ENCODE data around the gene KRT13. TPM values are rescaled to one million over a fixed set of nuclear protein-coding genes. Genes with fewer than 3 reads are reported as not detected.

Gene KRT13
- total and polyA plus RNA-seq, 2 donors (not counting 3 experiments of a cell fraction or from before 2014, with no cell fraction given): not detected

DNA sequence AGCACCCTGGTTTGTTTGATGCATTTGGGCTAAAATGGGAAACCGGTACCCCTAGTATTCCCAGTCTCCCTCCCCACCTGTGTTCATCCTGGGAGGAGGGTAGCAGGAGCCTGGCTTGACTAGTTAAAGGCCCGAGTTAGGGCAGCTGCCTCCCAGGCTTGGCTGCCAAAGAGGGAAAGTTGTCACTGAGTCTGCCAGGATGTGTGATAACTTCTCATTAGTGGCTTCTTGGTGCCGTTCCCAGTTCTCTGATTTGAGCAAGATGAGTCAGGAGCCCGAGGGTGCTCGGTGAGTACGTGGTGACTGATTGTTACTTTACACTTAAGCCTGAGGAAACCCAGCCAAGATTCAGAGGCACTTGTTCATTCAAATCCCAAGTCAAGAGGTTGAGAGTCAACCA is 40.7 kb downstream of the KRT13 start:
- no TSS peak for BruUV-seq (replicated peaks)
- POLR2A ChIA-PET: no interaction called here

DNA sequence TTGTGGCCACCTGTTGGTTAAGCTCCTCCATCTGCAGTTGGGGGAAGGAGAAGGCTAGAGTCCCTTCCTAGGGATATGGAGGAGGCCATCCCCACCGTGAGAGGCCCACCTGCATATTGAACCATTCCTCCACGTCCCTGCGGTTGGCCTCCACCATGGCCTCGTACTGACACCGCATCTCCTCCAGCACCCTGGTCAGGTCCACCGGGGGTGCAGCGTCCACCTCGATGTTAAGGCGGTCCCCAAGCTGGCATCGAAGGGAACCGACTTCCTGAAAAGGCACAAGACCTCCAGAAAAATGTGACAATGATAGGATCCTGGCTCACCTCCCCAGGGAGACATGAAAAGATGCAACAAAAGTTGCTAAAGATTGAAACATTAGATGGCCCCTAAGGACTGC is 41.2 kb downstream of the KRT13 start:
- Histone ChIP-seq H2AFZ (ENCODE audit: low read depth, low read length) (no peak overlapping the region), H3K4me2 (ENCODE audit: insufficient read depth, low read length) (no peak overlapping the region), H3K4me3 (replicated peaks in 1 of 3; ENCODE audit: insufficient read depth in 1 of 3, low read depth in 1 of 3, low read length in 3 of 3) (no peak overlapping the region), H4K20me1 (replicated peaks; ENCODE audit: control insufficient read depth, extremely low read depth, insufficient read depth, low read length) (no peaks in the 10 kb centered on the region), H3K27ac (ENCODE audit: insufficient read depth, low read depth, low read length) (no peak overlapping the region), H3K9me1 (replicated peaks; ENCODE audit: control insufficient read depth, extremely low read depth, insufficient read depth, low read length) (no peaks in the 10 kb centered on the region), H3K36me3 (ENCODE audit: control insufficient read depth in 2 of 2, extremely low read depth in 1 of 2, insufficient read depth in 2 of 2, low read length in 2 of 2) (no peaks in the 10 kb centered on the region), H3K9ac (replicated peaks; ENCODE audit: extremely low read depth, insufficient read depth, low read length) (no peak overlapping the region), H3K4me1 (ENCODE audit: control insufficient read depth, extremely low read depth, insufficient read depth, low read length) (no peaks in the 10 kb centered on the region), H3K79me2 (ENCODE audit: control insufficient read depth, insufficient read depth, low read length) (no peaks in the 10 kb centered on the region), H3K9me3 (replicated peaks; ENCODE audit: control insufficient read depth, insufficient read depth, low read length) (no peaks in the 10 kb centered on the region), H3K27me3 (ENCODE audit: control insufficient read depth in 2 of 2, insufficient read depth in 2 of 2, low read length in 2 of 2) (peaks cover 2 to 9% of the 10 kb centered on the region in 2 experiments)
- CTCF ChIA-PET: interaction anchor here (1.0 kb wide), 1 partner anchor 85 kb away, joined by 4 read pairs; no protein-coding TSS in a partner anchor
- POLR2A ChIA-PET: no interaction called here
- TF ChIP-seq GATA2 (IDR thresholded peaks at IDR 0.05; ENCODE audit: insufficient read depth, insufficient read length, low read depth, low read length): no peak
- DNase-seq (ENCODE audit: low read depth, low spot score) (no peak), FAIRE-seq (no peak)
- BruUV-seq (replicated peaks): no TSS peak
- dilution Hi-C loops (cut with MboI; ENCODE audit: extremely low pct_ligation_motif_present, low sequenced_read_pairs) (no loop called here), intact Hi-C loops (cut with micrococcal nuclease) (no loop called here)

More for the DNA sequence above, 40.7 kb downstream of the KRT13 start:
- DNase-seq (ENCODE audit: low read depth, low spot score) (peak; percentile 32), FAIRE-seq (no peak)
- intact Hi-C loops (cut with micrococcal nuclease) (no loop called here), dilution Hi-C loops (cut with MboI; ENCODE audit: extremely low pct_ligation_motif_present, low sequenced_read_pairs) (no loop called here)
- no peaks in the 10 kb centered on the region for H3K4me1 ChIP-seq (ENCODE audit: control insufficient read depth, extremely low read depth, insufficient read depth, low read length)
- no peak overlapping the region for H3K4me3 ChIP-seq (replicated peaks in 1 of 3; ENCODE audit: insufficient read depth in 1 of 3, low read depth in 1 of 3, low read length in 3 of 3)
- no peak overlapping the region for H2AFZ ChIP-seq (ENCODE audit: low read depth, low read length)
- H3K27me3 ChIP-seq (ENCODE audit: control insufficient read depth in 2 of 2, insufficient read depth in 2 of 2, low read length in 2 of 2): peaks cover 2 to 9% of the 10 kb centered on the region in 2 experiments
- no peaks in the 10 kb centered on the region for H4K20me1 ChIP-seq (replicated peaks; ENCODE audit: control insufficient read depth, extremely low read depth, insufficient read depth, low read length)
- H3K4me2 ChIP-seq (ENCODE audit: insufficient read depth, low read length): no peak overlapping the region
- no peaks in the 10 kb centered on the region for H3K9me3 ChIP-seq (replicated peaks; ENCODE audit: control insufficient read depth, insufficient read depth, low read length)
- TF ChIP-seq, protein P1, sequence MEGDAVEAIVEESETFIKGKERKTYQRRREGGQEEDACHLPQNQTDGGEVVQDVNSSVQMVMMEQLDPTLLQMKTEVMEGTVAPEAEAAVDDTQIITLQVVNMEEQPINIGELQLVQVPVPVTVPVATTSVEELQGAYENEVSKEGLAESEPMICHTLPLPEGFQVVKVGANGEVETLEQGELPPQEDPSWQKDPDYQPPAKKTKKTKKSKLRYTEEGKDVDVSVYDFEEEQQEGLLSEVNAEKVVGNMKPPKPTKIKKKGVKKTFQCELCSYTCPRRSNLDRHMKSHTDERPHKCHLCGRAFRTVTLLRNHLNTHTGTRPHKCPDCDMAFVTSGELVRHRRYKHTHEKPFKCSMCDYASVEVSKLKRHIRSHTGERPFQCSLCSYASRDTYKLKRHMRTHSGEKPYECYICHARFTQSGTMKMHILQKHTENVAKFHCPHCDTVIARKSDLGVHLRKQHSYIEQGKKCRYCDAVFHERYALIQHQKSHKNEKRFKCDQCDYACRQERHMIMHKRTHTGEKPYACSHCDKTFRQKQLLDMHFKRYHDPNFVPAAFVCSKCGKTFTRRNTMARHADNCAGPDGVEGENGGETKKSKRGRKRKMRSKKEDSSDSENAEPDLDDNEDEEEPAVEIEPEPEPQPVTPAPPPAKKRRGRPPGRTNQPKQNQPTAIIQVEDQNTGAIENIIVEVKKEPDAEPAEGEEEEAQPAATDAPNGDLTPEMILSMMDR (IDR thresholded peaks at IDR 0.05; ENCODE audit: extremely low read depth in 1 of 2, insufficient read depth in 1 of 2, low read depth in 1 of 2, low read length in 2 of 2): no peak
- peak; percentile 41 for TF ChIP-seq FOS (IDR thresholded peaks at IDR 0.05; ENCODE audit: borderline replicate concordance, insufficient read depth, low read length)
- CTCF ChIA-PET: no interaction called here
- no peak overlapping the region for H3K27ac ChIP-seq (ENCODE audit: insufficient read depth, low read depth, low read length)
- no peaks in the 10 kb centered on the region for H3K9me1 ChIP-seq (replicated peaks; ENCODE audit: control insufficient read depth, extremely low read depth, insufficient read depth, low read length)
- H3K79me2 ChIP-seq (ENCODE audit: control insufficient read depth, insufficient read depth, low read length): no peaks in the 10 kb centered on the region
- H3K36me3 ChIP-seq (ENCODE audit: control insufficient read depth in 2 of 2, extremely low read depth in 1 of 2, insufficient read depth in 2 of 2, low read length in 2 of 2): no peaks in the 10 kb centered on the region
- no peak overlapping the region for H3K9ac ChIP-seq (replicated peaks; ENCODE audit: extremely low read depth, insufficient read depth, low read length)
